Caco-2 (cell line): ENCODE results near the gene FAIM. TPM values are rescaled to one million over a fixed set of nuclear protein-coding genes. Genes with fewer than 3 reads are reported as not detected.

Experiments used
- BruUV-seq: library from RNA; stranded (reverse); fragments of 400-500 nt; replicated peaks from 2 replicates; lab custom pipeline; 2021; lab: Mats Ljungman, UMichigan
- CTCF ChIA-PET: fragments of 300-600 bp; sonication (Branson Sonifier 250); formaldehyde crosslinking; loops from one replicate; lab custom pipeline; 2022; ENCODE audit warnings: antibody characterized with exemption; lab: Charles Lee
- POLR2A ChIA-PET: fragments of 300-600 bp; sonication (Branson Sonifier 250); formaldehyde crosslinking; loops from one replicate; lab custom pipeline; 2022; ENCODE audit warnings: antibody characterized with exemption; lab: Charles Lee
- DNase-seq, 2 experiments: peaks; one replicate each; pipeline versions ENCODE4 v3.0.0 to v3.0.0-alpha.2; 2020 to 2022
- H3K27me3 ChIP-seq: replicated peaks from 2 replicates; pipeline ENCODE4 v1.6.0; 2011; ENCODE audit warnings: low read length; ENCODE audit not compliant: control insufficient read depth, insufficient read depth
- H3K36me3 ChIP-seq: 2 replicates; pipeline ENCODE4 v1.5.1; 2011; ENCODE audit warnings: low read length; ENCODE audit not compliant: control insufficient read depth, insufficient read depth
- H3K4me1 ChIP-seq: fragments of 250-450 bp; sonication (Bioruptor Pico); 2 replicates; pipeline ENCODE4 v1.5.1; 2020; ENCODE audit warnings: mild to moderate bottlenecking
- H3K4me3 ChIP-seq: 2 replicates; pipeline ENCODE4 v1.5.1; 2011; ENCODE audit warnings: low read depth, mild to moderate bottlenecking, control low read depth, low read length
- H3K9me3 ChIP-seq: fragments of 250-450 bp; sonication (Bioruptor Pico); 2 replicates; pipeline ENCODE4 v1.5.1; 2020; ENCODE audit warnings: mild to moderate bottlenecking, moderate library complexity
- H3K27ac Mint-ChIP-seq: one replicate; pipeline ENCODE4 v1.8.0; 2022; ENCODE audit warnings: mixed read lengths; ENCODE audit not compliant: unreplicated experiment
- H3K27me3 Mint-ChIP-seq: one replicate; pipeline ENCODE4 v1.8.0; 2022; ENCODE audit warnings: mixed read lengths; ENCODE audit not compliant: insufficient read depth, unreplicated experiment
- H3K36me3 Mint-ChIP-seq: one replicate; pipeline ENCODE4 v1.8.0; 2022; ENCODE audit warnings: mild to moderate bottlenecking, mixed read lengths; ENCODE audit not compliant: insufficient read depth, unreplicated experiment
- H3K4me1 Mint-ChIP-seq: one replicate; pipeline ENCODE4 v1.8.0; 2022; ENCODE audit warnings: low read depth, mixed read lengths; ENCODE audit not compliant: unreplicated experiment
- H3K4me3 Mint-ChIP-seq: one replicate; pipeline ENCODE4 v1.8.0; 2022; ENCODE audit warnings: mild to moderate bottlenecking, moderate library complexity, mixed read lengths; ENCODE audit not compliant: unreplicated experiment
- H3K9me3 Mint-ChIP-seq: one replicate; pipeline ENCODE4 v1.8.0; 2022; ENCODE audit warnings: mixed read lengths; ENCODE audit not compliant: unreplicated experiment
- intact Hi-C: fragments of 100-400 bp; cut with micrococcal nuclease; formaldehyde crosslinking; loops from one replicate; pipeline ENCODE4 v1.10.0; 2022; ENCODE audit not compliant: unreplicated experiment
- total RNA-seq: library from RNA; stranded (reverse); gene quantifications from 2 replicates; pipeline ENCODE4 v1.2.3, GENCODE V29; 2022
- TF ChIP-seq, protein P1 (sequence below), 2 experiments: fragments of 200-600 bp in 1 of 2; IDR thresholded peaks; 1 replicate in 1 of 2; 2 replicates in 1 of 2; pipeline versions ENCODE4 v1.5.1 to v1.8.0; 2011 to 2022; ENCODE audit warnings: antibody characterized with exemption in 1 of 2, control low read depth in 1 of 2, inconsistent platforms in 1 of 2, low read depth in 1 of 2, low read length in 1 of 2, mild to moderate bottlenecking in 1 of 2, moderate library complexity in 1 of 2; ENCODE audit not compliant: insufficient read depth in 1 of 2, severe bottlenecking in 1 of 2, unreplicated experiment in 1 of 2

FAIM gene
- total RNA-seq, 1 experiment from 2014 or later: 22.5 TPM

DNA sequence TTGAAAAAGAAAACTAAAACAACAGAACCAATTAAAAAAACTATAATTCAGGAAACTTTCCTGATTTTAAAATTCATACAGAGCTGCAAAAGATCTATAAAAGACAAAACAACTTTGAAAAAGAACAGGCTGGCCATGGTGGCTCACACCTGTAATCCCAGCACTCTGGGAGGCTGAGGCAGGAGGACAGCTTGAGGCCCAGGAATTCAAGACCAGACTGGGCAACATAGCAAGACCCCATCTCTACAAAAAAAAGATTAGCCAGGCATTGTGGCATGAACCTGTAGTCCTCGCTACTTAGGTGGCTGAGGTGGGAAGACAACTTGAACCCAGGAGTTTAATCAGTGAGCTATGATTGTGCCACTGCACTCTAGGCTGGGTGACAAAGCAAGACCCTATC lies 21.2 kb upstream of the FAIM start:
- no TSS peak for BruUV-seq
- DNase-seq: no peak
- intact Hi-C loops: no loop called here

GRCh38 chr3:138588445-138588844 lies 20.1 kb upstream of the FAIM start:
- H3K4me1 ChIP-seq: peaks cover 10% of the 10 kb centered on the region; the same call in 1 of the 2 replicates
- no peaks in the 10 kb centered on the region for H3K27me3 ChIP-seq
- Mint-ChIP-seq H3K27me3 (no peaks in the 10 kb centered on the region), H3K4me3 (no peak overlapping the region), H3K9me3 (no peaks in the 10 kb centered on the region), H3K4me1 (no peaks in the 10 kb centered on the region), H3K27ac (no peak overlapping the region), H3K36me3 (no peaks in the 10 kb centered on the region)
- no peak overlapping the region for H3K4me3 ChIP-seq
- no TSS peak for BruUV-seq
- ChIA-PET CTCF (no interaction called here), POLR2A (no interaction called here)
- intact Hi-C loops: no loop called here
- H3K36me3 ChIP-seq: no peaks in the 10 kb centered on the region; the same call in 1 of the 2 replicates
- no peaks in the 10 kb centered on the region for H3K9me3 ChIP-seq
- no peak for DNase-seq
- TF ChIP-seq, protein P1, sequence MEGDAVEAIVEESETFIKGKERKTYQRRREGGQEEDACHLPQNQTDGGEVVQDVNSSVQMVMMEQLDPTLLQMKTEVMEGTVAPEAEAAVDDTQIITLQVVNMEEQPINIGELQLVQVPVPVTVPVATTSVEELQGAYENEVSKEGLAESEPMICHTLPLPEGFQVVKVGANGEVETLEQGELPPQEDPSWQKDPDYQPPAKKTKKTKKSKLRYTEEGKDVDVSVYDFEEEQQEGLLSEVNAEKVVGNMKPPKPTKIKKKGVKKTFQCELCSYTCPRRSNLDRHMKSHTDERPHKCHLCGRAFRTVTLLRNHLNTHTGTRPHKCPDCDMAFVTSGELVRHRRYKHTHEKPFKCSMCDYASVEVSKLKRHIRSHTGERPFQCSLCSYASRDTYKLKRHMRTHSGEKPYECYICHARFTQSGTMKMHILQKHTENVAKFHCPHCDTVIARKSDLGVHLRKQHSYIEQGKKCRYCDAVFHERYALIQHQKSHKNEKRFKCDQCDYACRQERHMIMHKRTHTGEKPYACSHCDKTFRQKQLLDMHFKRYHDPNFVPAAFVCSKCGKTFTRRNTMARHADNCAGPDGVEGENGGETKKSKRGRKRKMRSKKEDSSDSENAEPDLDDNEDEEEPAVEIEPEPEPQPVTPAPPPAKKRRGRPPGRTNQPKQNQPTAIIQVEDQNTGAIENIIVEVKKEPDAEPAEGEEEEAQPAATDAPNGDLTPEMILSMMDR (IDR thresholded peaks at IDR 0.05; ENCODE audit: insufficient read depth in 1 of 2, low read depth in 1 of 2, low read length in 1 of 2, severe bottlenecking in 1 of 2, unreplicated experiment in 1 of 2): no peak

More for the DNA sequence above, 21.2 kb upstream of the FAIM start:
- H3K4me1 ChIP-seq: 0 out of 2 replicates have a peak, but pooled peaks cover 4% of the 10 kb centered on the region
- no peak overlapping the region for H3K4me3 Mint-ChIP-seq
- no peak overlapping the region for H3K4me3 ChIP-seq
- no peaks in the 10 kb centered on the region for H3K27me3 ChIP-seq
- H3K9me3 ChIP-seq: no peaks in the 10 kb centered on the region
- no peak overlapping the region for H3K27ac Mint-ChIP-seq
- no peaks in the 10 kb centered on the region; the same call in 1 of the 2 replicates for H3K36me3 ChIP-seq
- no peaks in the 10 kb centered on the region for H3K4me1 Mint-ChIP-seq
- H3K9me3 Mint-ChIP-seq: no peaks in the 10 kb centered on the region
- TF ChIP-seq, protein P1 (IDR thresholded peaks at IDR 0.05; ENCODE audit: insufficient read depth in 1 of 2, low read depth in 1 of 2, low read length in 1 of 2, severe bottlenecking in 1 of 2, unreplicated experiment in 1 of 2): no peak
- H3K27me3 Mint-ChIP-seq: no peaks in the 10 kb centered on the region
- ChIA-PET CTCF (no interaction called here), POLR2A (no interaction called here)
- H3K36me3 Mint-ChIP-seq: no peaks in the 10 kb centered on the region

DNA sequence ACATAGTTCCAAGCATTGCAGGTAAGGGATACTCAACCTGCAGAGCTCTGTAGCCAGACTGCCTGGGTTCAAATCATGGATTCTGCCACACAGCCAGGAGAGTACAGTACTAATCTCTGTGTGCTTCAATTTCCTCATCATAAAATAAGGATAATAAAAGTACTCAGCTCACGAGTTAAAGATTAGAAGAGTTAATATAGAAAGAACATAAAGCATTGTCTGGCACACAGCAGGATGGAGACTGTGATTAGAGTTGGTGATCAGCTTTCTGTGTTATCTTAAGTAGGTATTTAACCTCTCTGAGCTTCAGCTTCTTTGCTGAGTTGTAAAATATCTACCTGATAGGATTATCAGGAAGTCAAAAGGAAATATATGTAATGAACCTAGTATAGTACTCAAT lies 17.2 kb upstream of the FAIM start:
- no peaks in the 10 kb centered on the region for H3K36me3 Mint-ChIP-seq
- no peak overlapping the region for H3K4me3 ChIP-seq
- DNase-seq: no peak
- H3K27me3 ChIP-seq: no peaks in the 10 kb centered on the region
- TF ChIP-seq, protein P1 (IDR thresholded peaks at IDR 0.05; ENCODE audit: insufficient read depth in 1 of 2, low read depth in 1 of 2, low read length in 1 of 2, severe bottlenecking in 1 of 2, unreplicated experiment in 1 of 2): no peak
- H3K27ac Mint-ChIP-seq: no peak overlapping the region
- intact Hi-C loops: loop anchor here (10.0 kb wide), 1 partner anchor 407 kb away; the partner anchor contains the start of gene ARMC8
- ChIA-PET CTCF (interaction anchor here (0.7 kb wide), 2 partner anchors 322 to 324 kb away, joined by 3 to 4 read pairs; no protein-coding TSS in a partner anchor), POLR2A (no interaction called here)
- no TSS peak for BruUV-seq
- no peak overlapping the region for H3K4me3 Mint-ChIP-seq
- no peaks in the 10 kb centered on the region for H3K9me3 Mint-ChIP-seq
- H3K9me3 ChIP-seq: no peaks in the 10 kb centered on the region
- H3K36me3 ChIP-seq: no peaks in the 10 kb centered on the region; the same call in 1 of the 2 replicates
- no peaks in the 10 kb centered on the region for H3K27me3 Mint-ChIP-seq
- peaks cover 10% of the 10 kb centered on the region; the same call in 1 of the 2 replicates for H3K4me1 ChIP-seq
- no peaks in the 10 kb centered on the region for H3K4me1 Mint-ChIP-seq
